Measurements from ENCODE around the gene ALOXE3.

GRCh38 chr17:8163978-8164814, 45.9 kb upstream of the ALOXE3 start:
- TF ChIP-seq CTCF (IDR thresholded peaks at IDR 0.05; ENCODE audit: borderline replicate concordance, extremely low read depth, low read length, poor library complexity, severe bottlenecking) (no peak), EZH2 (IDR thresholded peaks at IDR 0.05; ENCODE audit: borderline replicate concordance, low read depth, low read length, severe bottlenecking) (no peak)

All from DND-41 (cell line).